Measurements from ENCODE around the gene CST4.
"Not testable (repeated sequence)": the region's sequence is repeated elsewhere in the genome, so short reads cannot be mapped to it uniquely, and the experiment has no call there.

DNA sequence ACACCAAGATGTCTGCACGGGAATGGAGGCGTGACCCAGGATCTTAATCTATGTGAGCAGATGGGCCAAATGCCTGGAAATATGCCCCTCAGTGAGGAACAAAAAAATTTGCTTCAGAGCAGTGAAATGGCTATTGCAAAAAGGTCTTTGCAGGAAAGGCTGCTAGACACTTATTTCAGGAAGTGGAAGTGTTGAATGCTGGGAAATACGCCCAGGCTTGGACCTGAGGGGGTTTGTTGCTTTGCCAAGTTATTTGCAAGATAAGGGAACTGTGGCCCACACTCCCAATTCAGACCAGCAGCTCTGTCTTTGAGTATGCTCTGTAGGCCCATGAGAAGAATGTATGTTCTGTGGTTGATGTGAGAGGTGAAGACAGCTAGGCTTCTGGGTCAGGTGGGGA is 46.6 kb upstream of the CST4 start:
- not testable (repeated sequence) for TF ChIP-seq ZNF24 (IDR thresholded peaks at IDR 0.05); EGR1 (IDR thresholded peaks at IDR 0.05; ENCODE audit: borderline replicate concordance in 1 of 2, low read depth in 2 of 2, low read length in 2 of 2); CHD1 (IDR thresholded peaks at IDR 0.05; ENCODE audit: low read depth, low read length); PAX8 (IDR thresholded peaks at IDR 0.05); YY1 (IDR thresholded peaks at IDR 0.05; ENCODE audit: low read depth, low read length); CEBPB (IDR thresholded peaks at IDR 0.05; ENCODE audit: borderline replicate concordance in 1 of 2, low read depth in 2 of 2, low read length in 2 of 2); IKZF1 (conservative IDR thresholded peaks at IDR 0.05); CHD2 (IDR thresholded peaks at IDR 0.05; ENCODE audit: borderline replicate concordance, low read depth, low read length); HDAC6 (IDR thresholded peaks at IDR 0.05; ENCODE audit: unreplicated experiment); ZZZ3 (IDR thresholded peaks at IDR 0.05; ENCODE audit: control insufficient read depth, insufficient read length, low read depth)
- TF ChIP-seq, protein P1, sequence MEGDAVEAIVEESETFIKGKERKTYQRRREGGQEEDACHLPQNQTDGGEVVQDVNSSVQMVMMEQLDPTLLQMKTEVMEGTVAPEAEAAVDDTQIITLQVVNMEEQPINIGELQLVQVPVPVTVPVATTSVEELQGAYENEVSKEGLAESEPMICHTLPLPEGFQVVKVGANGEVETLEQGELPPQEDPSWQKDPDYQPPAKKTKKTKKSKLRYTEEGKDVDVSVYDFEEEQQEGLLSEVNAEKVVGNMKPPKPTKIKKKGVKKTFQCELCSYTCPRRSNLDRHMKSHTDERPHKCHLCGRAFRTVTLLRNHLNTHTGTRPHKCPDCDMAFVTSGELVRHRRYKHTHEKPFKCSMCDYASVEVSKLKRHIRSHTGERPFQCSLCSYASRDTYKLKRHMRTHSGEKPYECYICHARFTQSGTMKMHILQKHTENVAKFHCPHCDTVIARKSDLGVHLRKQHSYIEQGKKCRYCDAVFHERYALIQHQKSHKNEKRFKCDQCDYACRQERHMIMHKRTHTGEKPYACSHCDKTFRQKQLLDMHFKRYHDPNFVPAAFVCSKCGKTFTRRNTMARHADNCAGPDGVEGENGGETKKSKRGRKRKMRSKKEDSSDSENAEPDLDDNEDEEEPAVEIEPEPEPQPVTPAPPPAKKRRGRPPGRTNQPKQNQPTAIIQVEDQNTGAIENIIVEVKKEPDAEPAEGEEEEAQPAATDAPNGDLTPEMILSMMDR (IDR thresholded peaks at IDR 0.05 in 2 of 3, conservative IDR thresholded peaks at IDR 0.05 in 1 of 3; ENCODE audit: control insufficient read depth in 2 of 3, extremely low read depth in 1 of 3, insufficient read depth in 1 of 3, low read depth in 3 of 3, low read length in 3 of 3): not testable (repeated sequence)
- TF ChIP-seq, protein P2, sequence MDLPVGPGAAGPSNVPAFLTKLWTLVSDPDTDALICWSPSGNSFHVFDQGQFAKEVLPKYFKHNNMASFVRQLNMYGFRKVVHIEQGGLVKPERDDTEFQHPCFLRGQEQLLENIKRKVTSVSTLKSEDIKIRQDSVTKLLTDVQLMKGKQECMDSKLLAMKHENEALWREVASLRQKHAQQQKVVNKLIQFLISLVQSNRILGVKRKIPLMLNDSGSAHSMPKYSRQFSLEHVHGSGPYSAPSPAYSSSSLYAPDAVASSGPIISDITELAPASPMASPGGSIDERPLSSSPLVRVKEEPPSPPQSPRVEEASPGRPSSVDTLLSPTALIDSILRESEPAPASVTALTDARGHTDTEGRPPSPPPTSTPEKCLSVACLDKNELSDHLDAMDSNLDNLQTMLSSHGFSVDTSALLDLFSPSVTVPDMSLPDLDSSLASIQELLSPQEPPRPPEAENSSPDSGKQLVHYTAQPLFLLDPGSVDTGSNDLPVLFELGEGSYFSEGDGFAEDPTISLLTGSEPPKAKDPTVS (IDR thresholded peaks at IDR 0.05; ENCODE audit: low read depth, low read length): not testable (repeated sequence)
- TF ChIP-seq, protein P3, sequence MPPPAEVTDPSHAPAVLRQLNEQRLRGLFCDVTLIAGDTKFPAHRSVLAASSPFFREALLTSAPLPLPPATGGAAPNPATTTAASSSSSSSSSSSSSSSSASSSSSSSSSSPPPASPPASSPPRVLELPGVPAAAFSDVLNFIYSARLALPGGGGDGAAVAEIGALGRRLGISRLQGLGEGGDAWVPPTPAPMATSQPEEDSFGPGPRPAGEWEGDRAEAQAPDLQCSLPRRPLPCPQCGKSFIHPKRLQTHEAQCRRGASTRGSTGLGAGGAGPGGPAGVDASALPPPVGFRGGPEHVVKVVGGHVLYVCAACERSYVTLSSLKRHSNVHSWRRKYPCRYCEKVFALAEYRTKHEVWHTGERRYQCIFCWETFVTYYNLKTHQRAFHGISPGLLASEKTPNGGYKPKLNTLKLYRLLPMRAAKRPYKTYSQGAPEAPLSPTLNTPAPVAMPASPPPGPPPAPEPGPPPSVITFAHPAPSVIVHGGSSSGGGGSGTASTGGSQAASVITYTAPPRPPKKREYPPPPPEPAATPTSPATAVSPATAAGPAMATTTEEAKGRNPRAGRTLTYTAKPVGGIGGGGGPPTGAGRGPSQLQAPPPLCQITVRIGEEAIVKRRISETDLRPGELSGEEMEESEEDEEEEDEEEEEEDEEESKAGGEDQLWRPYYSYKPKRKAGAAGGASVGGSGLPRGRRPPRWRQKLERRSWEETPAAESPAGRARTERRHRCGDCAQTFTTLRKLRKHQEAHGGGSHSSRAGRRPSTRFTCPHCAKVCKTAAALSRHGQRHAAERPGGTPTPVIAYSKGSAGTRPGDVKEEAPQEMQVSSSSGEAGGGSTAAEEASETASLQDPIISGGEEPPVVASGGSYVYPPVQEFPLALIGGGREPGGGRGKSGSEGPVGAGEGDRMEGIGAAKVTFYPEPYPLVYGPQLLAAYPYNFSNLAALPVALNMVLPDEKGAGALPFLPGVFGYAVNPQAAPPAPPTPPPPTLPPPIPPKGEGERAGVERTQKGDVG (CRISPR knock-in tag; IDR thresholded peaks at IDR 0.05): not testable (repeated sequence)

Measured in GM12878 (cell line).